Liver (tissue), 3 donors: ENCODE data around the gene RCAN2.

Experiments
- RAD21 ChIP-seq, 2 donors: IDR thresholded peaks; 2 replicates each; pipeline ENCODE4 v1.6.1; 2016; ENCODE audit warnings: antibody characterized with exemption in 2 of 2, mild to moderate bottlenecking in 2 of 2
- TF ChIP-seq, protein P1 (sequence below): fragments of 150-350 bp; IDR thresholded peaks from 2 replicates; pipeline ENCODE4 v1.5.1; 2017; ENCODE audit warnings: improper control_type of control experiment, low read depth, low read length; ENCODE audit not compliant: missing input control
- donor health status: healthy.
- donor health status: healthy.

DNA sequence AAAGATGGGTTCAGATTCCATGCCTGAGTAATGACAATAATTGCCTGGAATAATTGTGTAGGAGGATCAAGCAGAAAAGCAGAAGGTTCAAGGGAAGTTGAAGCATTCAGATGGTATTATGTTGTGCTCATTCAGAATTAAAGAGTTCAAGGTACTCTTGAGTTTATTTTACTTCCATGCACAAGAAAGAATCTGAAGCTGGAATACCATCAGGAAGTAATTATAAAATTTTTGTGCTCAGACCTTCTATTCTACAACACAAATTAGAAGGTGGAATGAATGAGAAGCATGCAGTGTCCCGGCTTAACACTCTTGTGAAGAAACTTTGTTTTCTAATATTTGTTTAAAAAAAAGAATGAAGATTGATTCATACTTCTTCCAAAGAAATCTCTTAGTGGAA, 181.1 kb downstream of the RCAN2 start:
- TF ChIP-seq, protein P1, sequence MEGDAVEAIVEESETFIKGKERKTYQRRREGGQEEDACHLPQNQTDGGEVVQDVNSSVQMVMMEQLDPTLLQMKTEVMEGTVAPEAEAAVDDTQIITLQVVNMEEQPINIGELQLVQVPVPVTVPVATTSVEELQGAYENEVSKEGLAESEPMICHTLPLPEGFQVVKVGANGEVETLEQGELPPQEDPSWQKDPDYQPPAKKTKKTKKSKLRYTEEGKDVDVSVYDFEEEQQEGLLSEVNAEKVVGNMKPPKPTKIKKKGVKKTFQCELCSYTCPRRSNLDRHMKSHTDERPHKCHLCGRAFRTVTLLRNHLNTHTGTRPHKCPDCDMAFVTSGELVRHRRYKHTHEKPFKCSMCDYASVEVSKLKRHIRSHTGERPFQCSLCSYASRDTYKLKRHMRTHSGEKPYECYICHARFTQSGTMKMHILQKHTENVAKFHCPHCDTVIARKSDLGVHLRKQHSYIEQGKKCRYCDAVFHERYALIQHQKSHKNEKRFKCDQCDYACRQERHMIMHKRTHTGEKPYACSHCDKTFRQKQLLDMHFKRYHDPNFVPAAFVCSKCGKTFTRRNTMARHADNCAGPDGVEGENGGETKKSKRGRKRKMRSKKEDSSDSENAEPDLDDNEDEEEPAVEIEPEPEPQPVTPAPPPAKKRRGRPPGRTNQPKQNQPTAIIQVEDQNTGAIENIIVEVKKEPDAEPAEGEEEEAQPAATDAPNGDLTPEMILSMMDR, result no peak
- no peak for TF ChIP-seq RAD21 (IDR thresholded peaks at IDR 0.05)
